Measurements from ENCODE around the gene FAM222A. TPM values are rescaled to one million over a fixed set of nuclear protein-coding genes. Genes with fewer than 3 reads are reported as not detected.

The FAM222A gene
- total RNA-seq, 1 experiment from 2014 or later, result 3.1 TPM

DNA sequence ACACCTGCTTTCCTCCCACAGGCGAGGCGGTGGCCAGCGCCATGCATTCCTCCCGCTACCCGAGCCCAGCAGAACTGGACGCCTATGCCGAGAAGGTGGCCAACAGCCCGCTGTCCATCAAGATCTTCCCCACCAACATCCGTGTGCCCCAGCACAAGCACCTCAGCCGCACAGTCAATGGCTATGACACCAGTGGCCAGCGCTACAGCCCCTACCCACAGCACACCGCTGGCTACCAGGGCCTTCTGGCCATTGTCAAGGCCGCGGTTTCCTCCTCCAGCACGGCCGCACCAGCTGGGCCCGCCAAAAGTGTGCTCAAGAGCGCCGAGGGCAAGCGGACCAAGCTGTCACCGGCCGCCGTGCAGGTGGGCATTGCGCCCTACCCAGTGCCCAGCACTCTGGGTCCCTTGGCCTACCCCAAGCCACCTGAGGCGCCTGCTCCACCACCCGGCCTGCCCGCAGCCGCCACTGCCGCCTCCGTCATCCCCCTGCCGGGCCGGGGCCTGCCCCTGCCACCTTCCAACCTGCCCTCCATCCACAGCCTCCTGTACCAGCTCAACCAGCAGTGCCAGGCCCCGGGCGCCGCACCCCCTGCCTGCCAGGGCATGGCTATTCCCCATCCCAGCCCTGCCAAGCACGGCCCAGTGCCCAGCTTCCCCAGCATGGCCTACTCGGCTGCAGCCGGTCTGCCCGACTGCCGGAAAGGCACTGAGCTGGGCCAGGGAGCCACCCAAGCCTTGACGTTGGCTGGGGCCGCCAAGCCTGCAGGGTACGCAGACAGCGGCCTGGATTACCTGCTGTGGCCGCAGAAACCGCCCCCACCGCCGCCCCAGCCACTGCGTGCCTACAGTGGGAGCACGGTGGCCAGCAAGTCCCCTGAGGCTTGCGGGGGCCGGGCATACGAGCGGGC, 54.6 kb downstream of the FAM222A start:
- Histone ChIP-seq H3K4me3 (no peak overlapping the region), H3K4me2 (no peak overlapping the region), H3K36me3 (ENCODE audit: low read depth) (no peaks in the 10 kb centered on the region), H3F3A (ENCODE audit: insufficient read depth, low read depth) (peaks cover 18% of the 10 kb centered on the region), H4K20me1 (ENCODE audit: insufficient read depth) (no peaks in the 10 kb centered on the region), H3K9me2 (ENCODE audit: insufficient read depth) (no peaks in the 10 kb centered on the region), H3K79me2 (ENCODE audit: low read depth) (peaks cover 20% of the 10 kb centered on the region), H2AFZ (no peak overlapping the region), H3K9me3 (ENCODE audit: insufficient read depth, low read depth) (peaks cover 6% of the 10 kb centered on the region; the same call in 1 of the 2 replicates), H3K27ac (no peak overlapping the region), H3K4me1 (replicated peaks; ENCODE audit: insufficient read depth) (peaks cover 11% of the 10 kb centered on the region), H3K27me3 (ENCODE audit: insufficient read depth, low read depth) (no peaks in the 10 kb centered on the region)
- intact Hi-C loops (cut with micrococcal nuclease; ENCODE audit: unreplicated experiment), result no loop called here
- POLR2A ChIA-PET (ENCODE audit: unreplicated experiment), result no interaction called here
- CTCF ChIA-PET, result no interaction called here
- no peak for TF ChIP-seq CTCF (conservative IDR thresholded peaks at IDR 0.05)
- no peak for TF ChIP-seq EZH2 (IDR thresholded peaks at IDR 0.05; ENCODE audit: low read depth)
- no TSS peak for BruUV-seq (replicated peaks)
- DNase-seq, result no peak

GRCh38 chr12:109768901-109769670, 55.5 kb downstream of the FAM222A start:
- no TSS peak for BruUV-seq (replicated peaks)
- intact Hi-C loops (cut with micrococcal nuclease; ENCODE audit: unreplicated experiment), result no loop called here
- Histone ChIP-seq H3K4me3 (no peak overlapping the region), H3K27me3 (ENCODE audit: insufficient read depth, low read depth) (no peaks in the 10 kb centered on the region), H2AFZ (no peak overlapping the region), H3K27ac (no peak overlapping the region), H4K20me1 (ENCODE audit: insufficient read depth) (no peaks in the 10 kb centered on the region), H3K4me1 (replicated peaks; ENCODE audit: insufficient read depth) (peaks cover 16% of the 10 kb centered on the region), H3K9me2 (ENCODE audit: insufficient read depth) (no peaks in the 10 kb centered on the region), H3K9me3 (ENCODE audit: insufficient read depth, low read depth) (no peaks in the 10 kb centered on the region), H3F3A (ENCODE audit: insufficient read depth, low read depth) (peaks cover 11% of the 10 kb centered on the region), H3K79me2 (ENCODE audit: low read depth) (peaks cover 20% of the 10 kb centered on the region), H3K4me2 (no peak overlapping the region), H3K36me3 (ENCODE audit: low read depth) (no peaks in the 10 kb centered on the region)
- ChIA-PET POLR2A (ENCODE audit: unreplicated experiment) (no interaction called here), CTCF (no interaction called here)
- no peak for DNase-seq
- no peak for TF ChIP-seq EZH2 (IDR thresholded peaks at IDR 0.05; ENCODE audit: low read depth)
- TF ChIP-seq CTCF (conservative IDR thresholded peaks at IDR 0.05), result no peak

DNA sequence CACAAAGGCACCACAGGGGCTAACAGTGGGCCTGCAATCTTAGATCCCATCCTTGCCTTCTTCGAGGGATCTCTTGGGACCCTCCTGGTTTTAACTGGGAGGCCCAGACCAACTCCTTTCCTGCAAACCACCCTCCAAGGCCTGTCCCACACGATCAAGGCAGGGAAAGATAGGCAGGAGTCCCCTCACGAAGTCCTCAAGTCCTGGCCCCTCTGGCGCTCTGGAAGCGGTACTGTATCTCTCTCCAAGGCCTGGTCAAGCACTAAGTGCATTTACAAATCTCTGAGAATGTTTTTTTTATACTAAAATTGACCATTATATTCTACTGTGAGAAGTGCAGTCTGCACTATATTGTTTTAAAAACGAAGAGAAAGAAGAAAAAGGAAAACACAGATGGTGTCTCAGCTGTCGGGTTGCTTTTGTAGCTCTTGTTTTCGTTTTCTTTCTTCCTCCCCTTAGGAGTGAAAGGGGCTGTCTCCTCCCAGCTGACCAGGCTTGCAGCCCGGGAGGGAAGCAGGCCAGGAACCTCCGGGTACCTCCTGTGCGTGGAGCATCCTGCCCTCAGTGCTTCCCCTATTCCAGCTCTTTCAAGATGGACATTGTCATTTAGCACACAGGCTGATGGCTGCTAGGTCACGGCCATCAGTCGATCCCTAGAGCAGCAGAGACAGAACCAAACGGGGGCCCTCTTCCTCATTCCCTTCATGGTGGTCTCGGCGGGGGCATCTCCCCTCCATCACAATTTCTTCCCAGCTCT, 56.7 kb downstream of the FAM222A start:
- ChIA-PET POLR2A (ENCODE audit: unreplicated experiment) (no interaction called here), CTCF (no interaction called here)
- peaks cover 20% of the 10 kb centered on the region for H3K79me2 ChIP-seq (ENCODE audit: low read depth)
- intact Hi-C loops (cut with micrococcal nuclease; ENCODE audit: unreplicated experiment), result no loop called here
- peaks cover 26% of the 10 kb centered on the region for H3K4me1 ChIP-seq (replicated peaks; ENCODE audit: insufficient read depth)
- H3F3A ChIP-seq (ENCODE audit: insufficient read depth, low read depth), result peaks cover 16% of the 10 kb centered on the region; the same call in 1 of the 2 replicates
- TF ChIP-seq CTCF (conservative IDR thresholded peaks at IDR 0.05) (no peak), EZH2 (IDR thresholded peaks at IDR 0.05; ENCODE audit: low read depth) (no peak)
- no peak overlapping the region for H2AFZ ChIP-seq
- no peak overlapping the region for H3K4me3 ChIP-seq
- H4K20me1 ChIP-seq (ENCODE audit: insufficient read depth), result no peaks in the 10 kb centered on the region
- no peak overlapping the region for H3K4me2 ChIP-seq
- H3K9me3 ChIP-seq (ENCODE audit: insufficient read depth, low read depth), result no peaks in the 10 kb centered on the region
- DNase-seq, result no peak
- no peaks in the 10 kb centered on the region for H3K27me3 ChIP-seq (ENCODE audit: insufficient read depth, low read depth)
- no peaks in the 10 kb centered on the region for H3K9me2 ChIP-seq (ENCODE audit: insufficient read depth)
- H3K27ac ChIP-seq, result no peak overlapping the region
- no peaks in the 10 kb centered on the region for H3K36me3 ChIP-seq (ENCODE audit: low read depth)
- no TSS peak for BruUV-seq (replicated peaks)

All from PC-9 (cell line).